Panc1 (cell line): Measurements from ENCODE around the gene CCDC180. TPM values are rescaled to one million over a fixed set of nuclear protein-coding genes. Genes with fewer than 3 reads are reported as not detected.

Experiments used
- ATAC-seq: fragments of 200-7000 bp; cut with Tn5 transposase; 2 replicates; pipeline ENCODE4 v1.9.1; 2020; ENCODE audit warnings: mild to moderate bottlenecking, moderate library complexity
- BruUV-seq: library from RNA; stranded (reverse); fragments of 400-500 nt; replicated peaks from 2 replicates; lab custom pipeline; 2021; lab: Mats Ljungman, UMichigan
- CTCF ChIA-PET: fragments of 300-600 bp; sonication (Branson Sonifier 250); formaldehyde crosslinking; loops from one replicate; lab custom pipeline; 2022; ENCODE audit warnings: antibody characterized with exemption; lab: Charles Lee
- POLR2A ChIA-PET: fragments of 300-600 bp; sonication (Branson Sonifier 250); formaldehyde crosslinking; loops from one replicate; lab custom pipeline; 2022; ENCODE audit warnings: antibody characterized with exemption; lab: Charles Lee
- DNase-seq: peaks from one replicate; pipeline ENCODE4 v3.0.0-alpha.2; 2010; ENCODE audit warnings: low read depth, low spot score
- H3K27ac ChIP-seq: 2 replicates; pipeline ENCODE4 v1.5.1; 2011; ENCODE audit warnings: mild to moderate bottlenecking, low read length, inconsistent platforms
- H3K27me3 ChIP-seq: fragments of 200-500 bp; sonication (Bioruptor generic); 2 replicates; pipeline ENCODE4 v1.6.0; 2014; ENCODE audit warnings: low read length, inconsistent platforms; ENCODE audit not compliant: control insufficient read depth, insufficient read depth
- H3K36me3 ChIP-seq: fragments of 200-500 bp; sonication (Bioruptor generic); 2 replicates; pipeline ENCODE4 v1.5.1; 2014; ENCODE audit warnings: inconsistent platforms, mild to moderate bottlenecking, low read length, moderate library complexity; ENCODE audit not compliant: control insufficient read depth, insufficient read depth
- H3K4me1 ChIP-seq: 2 replicates; pipeline ENCODE4 v1.5.1; 2011; ENCODE audit warnings: inconsistent platforms, mild to moderate bottlenecking, low read length, moderate library complexity; ENCODE audit not compliant: control insufficient read depth, insufficient read depth
- H3K4me3 ChIP-seq, 2 experiments: 2 replicates each; pipeline ENCODE4 v1.5.1; 2011 to 2012; ENCODE audit warnings: low read depth in 2 of 2, low read length in 2 of 2, mild to moderate bottlenecking in 2 of 2, inconsistent platforms in 1 of 2, moderate library complexity in 1 of 2
- H3K9me3 ChIP-seq: fragments of 200-500 bp; sonication (Bioruptor generic); 2 replicates; pipeline ENCODE4 v1.5.1; 2014; ENCODE audit warnings: low read depth, mild to moderate bottlenecking, inconsistent platforms, low read length, moderate library complexity; ENCODE audit not compliant: control insufficient read depth, insufficient read depth
- POLR2AphosphoS5 ChIP-seq: IDR thresholded peaks from 2 replicates; pipeline ENCODE4 v1.6.1; 2012; ENCODE audit warnings: mild to moderate bottlenecking, low read depth, low read length, moderate library complexity
- SIN3A ChIP-seq: IDR thresholded peaks from 2 replicates; pipeline ENCODE4 v1.6.1; 2012; ENCODE audit warnings: low read depth, mild to moderate bottlenecking, low read length, moderate library complexity, borderline replicate concordance; ENCODE audit not compliant: insufficient read depth
- TCF7L2 ChIP-seq: IDR thresholded peaks from 2 replicates; pipeline ENCODE4 v1.6.1; 2011; ENCODE audit warnings: mild to moderate bottlenecking, low read depth, low read length, inconsistent platforms
- in situ Hi-C: cut with HindIII; loops from 2 replicates; pipeline ENCODE4 v1.10.0; 2016; ENCODE audit warnings: low sequenced_read_pairs, low pct_unique_long_range_greater_than_20kb
- intact Hi-C: fragments of 100-400 bp; cut with micrococcal nuclease; formaldehyde crosslinking; loops from one replicate; pipeline ENCODE4 v1.10.0; 2022; ENCODE audit not compliant: unreplicated experiment
- total RNA-seq: library from RNA; stranded (reverse); gene quantifications from one replicate; pipeline ENCODE4 v1.2.1, GENCODE V29; 2021; ENCODE audit not compliant: unreplicated experiment
- TF ChIP-seq, protein P1 (sequence below), 2 experiments: IDR thresholded peaks; 2 replicates each; pipeline ENCODE4 v1.6.1; 2011 to 2012; ENCODE audit warnings: low read depth in 2 of 2, control low read depth in 1 of 2, low read length in 1 of 2, mild to moderate bottlenecking in 1 of 2, moderate library complexity in 1 of 2; ENCODE audit not compliant: insufficient read depth in 1 of 2
- TF ChIP-seq, protein P2 (sequence below): fragments of 450-650 bp; IDR thresholded peaks from 2 replicates; pipeline ENCODE4 v1.5.1; 2017; ENCODE audit warnings: mild to moderate bottlenecking

CCDC180 gene
- total RNA-seq, 1 experiment from 2014 or later, result 2.9 TPM

GRCh38 chr9:97304586-97304985 is 2.9 kb upstream of the CCDC180 start:
- no peak for TF ChIP-seq POLR2AphosphoS5
- TF ChIP-seq, protein P1, sequence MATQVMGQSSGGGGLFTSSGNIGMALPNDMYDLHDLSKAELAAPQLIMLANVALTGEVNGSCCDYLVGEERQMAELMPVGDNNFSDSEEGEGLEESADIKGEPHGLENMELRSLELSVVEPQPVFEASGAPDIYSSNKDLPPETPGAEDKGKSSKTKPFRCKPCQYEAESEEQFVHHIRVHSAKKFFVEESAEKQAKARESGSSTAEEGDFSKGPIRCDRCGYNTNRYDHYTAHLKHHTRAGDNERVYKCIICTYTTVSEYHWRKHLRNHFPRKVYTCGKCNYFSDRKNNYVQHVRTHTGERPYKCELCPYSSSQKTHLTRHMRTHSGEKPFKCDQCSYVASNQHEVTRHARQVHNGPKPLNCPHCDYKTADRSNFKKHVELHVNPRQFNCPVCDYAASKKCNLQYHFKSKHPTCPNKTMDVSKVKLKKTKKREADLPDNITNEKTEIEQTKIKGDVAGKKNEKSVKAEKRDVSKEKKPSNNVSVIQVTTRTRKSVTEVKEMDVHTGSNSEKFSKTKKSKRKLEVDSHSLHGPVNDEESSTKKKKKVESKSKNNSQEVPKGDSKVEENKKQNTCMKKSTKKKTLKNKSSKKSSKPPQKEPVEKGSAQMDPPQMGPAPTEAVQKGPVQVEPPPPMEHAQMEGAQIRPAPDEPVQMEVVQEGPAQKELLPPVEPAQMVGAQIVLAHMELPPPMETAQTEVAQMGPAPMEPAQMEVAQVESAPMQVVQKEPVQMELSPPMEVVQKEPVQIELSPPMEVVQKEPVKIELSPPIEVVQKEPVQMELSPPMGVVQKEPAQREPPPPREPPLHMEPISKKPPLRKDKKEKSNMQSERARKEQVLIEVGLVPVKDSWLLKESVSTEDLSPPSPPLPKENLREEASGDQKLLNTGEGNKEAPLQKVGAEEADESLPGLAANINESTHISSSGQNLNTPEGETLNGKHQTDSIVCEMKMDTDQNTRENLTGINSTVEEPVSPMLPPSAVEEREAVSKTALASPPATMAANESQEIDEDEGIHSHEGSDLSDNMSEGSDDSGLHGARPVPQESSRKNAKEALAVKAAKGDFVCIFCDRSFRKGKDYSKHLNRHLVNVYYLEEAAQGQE (IDR thresholded peaks at IDR 0.05; ENCODE audit: insufficient read depth in 1 of 2, low read depth in 2 of 2, low read length in 1 of 2), result no peak
- no peak for TF ChIP-seq SIN3A
- TF ChIP-seq, protein P2, sequence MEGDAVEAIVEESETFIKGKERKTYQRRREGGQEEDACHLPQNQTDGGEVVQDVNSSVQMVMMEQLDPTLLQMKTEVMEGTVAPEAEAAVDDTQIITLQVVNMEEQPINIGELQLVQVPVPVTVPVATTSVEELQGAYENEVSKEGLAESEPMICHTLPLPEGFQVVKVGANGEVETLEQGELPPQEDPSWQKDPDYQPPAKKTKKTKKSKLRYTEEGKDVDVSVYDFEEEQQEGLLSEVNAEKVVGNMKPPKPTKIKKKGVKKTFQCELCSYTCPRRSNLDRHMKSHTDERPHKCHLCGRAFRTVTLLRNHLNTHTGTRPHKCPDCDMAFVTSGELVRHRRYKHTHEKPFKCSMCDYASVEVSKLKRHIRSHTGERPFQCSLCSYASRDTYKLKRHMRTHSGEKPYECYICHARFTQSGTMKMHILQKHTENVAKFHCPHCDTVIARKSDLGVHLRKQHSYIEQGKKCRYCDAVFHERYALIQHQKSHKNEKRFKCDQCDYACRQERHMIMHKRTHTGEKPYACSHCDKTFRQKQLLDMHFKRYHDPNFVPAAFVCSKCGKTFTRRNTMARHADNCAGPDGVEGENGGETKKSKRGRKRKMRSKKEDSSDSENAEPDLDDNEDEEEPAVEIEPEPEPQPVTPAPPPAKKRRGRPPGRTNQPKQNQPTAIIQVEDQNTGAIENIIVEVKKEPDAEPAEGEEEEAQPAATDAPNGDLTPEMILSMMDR, result no peak
- TF ChIP-seq TCF7L2, result no peak
- Histone ChIP-seq H3K27me3 (no peaks in the 10 kb centered on the region), H3K4me3 (no peak overlapping the region), H3K27ac (no peak overlapping the region), H3K9me3 (no peaks in the 10 kb centered on the region), H3K4me1 (no peaks in the 10 kb centered on the region), H3K36me3 (no peaks in the 10 kb centered on the region)
- ATAC-seq (no peak), DNase-seq (no peak)
- intact Hi-C loops (no loop called here), in situ Hi-C loops (no loop called here)
- POLR2A ChIA-PET, result no interaction called here
- CTCF ChIA-PET, result no interaction called here
- BruUV-seq, result no TSS peak

- POLR2A ChIA-PET, result no interaction called here
- no peaks in the 10 kb centered on the region for H3K4me1 ChIP-seq
- ATAC-seq, result no peak
- CTCF ChIA-PET, result no interaction called here
- no peak for TF ChIP-seq SIN3A
- TF ChIP-seq POLR2AphosphoS5, result no peak
- no peak for TF ChIP-seq TCF7L2
- TF ChIP-seq, protein P1 (IDR thresholded peaks at IDR 0.05; ENCODE audit: insufficient read depth in 1 of 2, low read depth in 2 of 2, low read length in 1 of 2), result no peak
- TF ChIP-seq, protein P2, result no peak
- in situ Hi-C loops, result no loop called here
- H3K9me3 ChIP-seq, result no peaks in the 10 kb centered on the region
- H3K27ac ChIP-seq, result no peak overlapping the region
- DNase-seq, result no peak
- H3K4me3 ChIP-seq, result no peak overlapping the region
- H3K36me3 ChIP-seq, result no peaks in the 10 kb centered on the region
- H3K27me3 ChIP-seq, result no peaks in the 10 kb centered on the region
- no TSS peak for BruUV-seq
- intact Hi-C loops, result no loop called here
These were observed 1.8 kb upstream of the CCDC180 start for GRCh38 chr9:97305501-97306298.
